Activated CD8-positive, alpha-beta memory T cell treated with anti-CD3 and anti-CD28 coated beads for 36 hours (primary cell): ENCODE data around the gene SEC61A2. TPM values are rescaled to one million over a fixed set of nuclear protein-coding genes. Genes with fewer than 3 reads are reported as not detected.

ENCODE experiments used
- total RNA-seq, 2 experiments: library from RNA; stranded (reverse); gene quantifications; one replicate each; pipeline ENCODE4 v1.2.3, GENCODE V29; 2021

SEC61A2 gene
- total RNA-seq, 2 experiments from 2014 or later: 12.0 to 13.4 TPM

Other genes with a start within 250 kb of the SEC61A2 start
- gene UPF2, start 86.9 kb upstream of the SEC61A2 start, total RNA-seq: 10 to 100 TPM; 38.5 to 39.6 TPM
- 10 to 100 TPM in 1 of 2 experiments, 1 to 10 TPM in 1; 9.8 to 12.0 TPM for gene DHTKD1, start 60.7 kb upstream of the SEC61A2 start, total RNA-seq
- gene NUDT5, start 66.2 kb downstream of the SEC61A2 start, total RNA-seq: 100 to 1,000 TPM; 124 to 133 TPM
- gene CDC123, start 66.5 kb downstream of the SEC61A2 start, total RNA-seq: 100 to 1,000 TPM; 165 to 183 TPM
- gene CAMK1D, start 219.9 kb downstream of the SEC61A2 start, total RNA-seq: 10 to 100 TPM in 1 of 2 experiments, 1 to 10 TPM in 1; 8.7 to 11.4 TPM